MM.1S (cell line): ENCODE measurements around the gene MOB1A.

Source experiments
- DNase-seq: peaks from one replicate; pipeline ENCODE4 v3.0.0-alpha.2; 2015
- H2AFZ ChIP-seq: fragments of 300-600 bp; sonication (generic); 2 replicates; pipeline ENCODE4 v1.6.0; 2016; ENCODE audit warnings: antibody characterized with exemption, low read length
- H3F3A ChIP-seq: fragments of 300-600 bp; sonication (generic); 2 replicates; pipeline ENCODE4 v1.6.1; 2016; ENCODE audit warnings: mild to moderate bottlenecking, antibody characterized with exemption, low read length, moderate library complexity, mixed read lengths; ENCODE audit not compliant: insufficient read depth
- H3K27ac ChIP-seq: fragments of 300-600 bp; sonication (generic); 2 replicates; pipeline ENCODE4 v1.5.1; 2016; ENCODE audit warnings: mild to moderate bottlenecking, low read length
- H3K27me3 ChIP-seq: fragments of 300-600 bp; sonication (generic); replicated peaks from 2 replicates; pipeline ENCODE4 v1.6.0; 2016; ENCODE audit warnings: low read length; ENCODE audit not compliant: insufficient read depth
- H3K36me3 ChIP-seq: fragments of 300-600 bp; sonication (generic); replicated peaks from 2 replicates; pipeline ENCODE4 v1.6.1; 2016; ENCODE audit warnings: mild to moderate bottlenecking, low read length, mixed read lengths; ENCODE audit not compliant: insufficient read depth
- H3K4me1 ChIP-seq: fragments of 300-600 bp; sonication (generic); 2 replicates; pipeline ENCODE4 v1.6.1; 2016; ENCODE audit warnings: low read length, mixed read lengths
- H3K4me2 ChIP-seq: fragments of 300-600 bp; sonication (generic); 2 replicates; pipeline ENCODE4 v1.6.0; 2016; ENCODE audit warnings: low read depth, low read length
- H3K4me3 ChIP-seq: fragments of 300-600 bp; sonication (generic); 2 replicates; pipeline ENCODE4 v1.5.1; 2016; ENCODE audit warnings: low read length, mixed read lengths
- H3K79me2 ChIP-seq: fragments of 300-600 bp; sonication (generic); 2 replicates; pipeline ENCODE4 v1.6.1; 2016; ENCODE audit warnings: mixed run types, low read length, mixed read lengths
- H3K9ac ChIP-seq: fragments of 300-600 bp; sonication (generic); 2 replicates; pipeline ENCODE4 v1.6.1; 2016; ENCODE audit warnings: low read length, mixed read lengths
- H3K9me2 ChIP-seq: fragments of 300-600 bp; sonication (generic); replicated peaks from 2 replicates; pipeline ENCODE4 v1.6.1; 2016; ENCODE audit warnings: mild to moderate bottlenecking, low read length, mixed read lengths; ENCODE audit not compliant: insufficient read depth
- H3K9me3 ChIP-seq: fragments of 300-600 bp; sonication (generic); replicated peaks from 2 replicates; pipeline ENCODE4 v1.6.1; 2016; ENCODE audit warnings: mild to moderate bottlenecking, low read length, mixed read lengths; ENCODE audit not compliant: insufficient read depth
- H4K20me1 ChIP-seq: fragments of 300-600 bp; sonication (generic); 2 replicates; pipeline ENCODE4 v1.6.1; 2016; ENCODE audit warnings: mild to moderate bottlenecking, low read length, moderate library complexity, mixed read lengths; ENCODE audit not compliant: insufficient read depth
- CTCF ChIP-seq: fragments of 300-600 bp; sonication (generic); IDR thresholded peaks from 2 replicates; pipeline ENCODE4 v1.5.1; 2016; ENCODE audit warnings: antibody characterized with exemption, low read length, mixed read lengths
- EZH2 ChIP-seq: fragments of 300-600 bp; sonication (generic); optimal IDR thresholded peaks from 2 replicates; pipeline ENCODE3; 2017; ENCODE audit warnings: low read depth, mild to moderate bottlenecking, antibody characterized with exemption, low read length, mixed read lengths
- EZH2phosphoT487 ChIP-seq: fragments of 300-600 bp; sonication (generic); IDR thresholded peaks from 2 replicates; pipeline ENCODE4 v1.6.1; 2018; ENCODE audit warnings: antibody characterized with exemption, low read length

MOB1A gene

GRCh38 chr2:74164761-74165160 lies 13.9 kb downstream of the MOB1A start:
- H3K27ac ChIP-seq = no peak overlapping the region
- no peaks in the 10 kb centered on the region for H3F3A ChIP-seq
- TF ChIP-seq EZH2 = no peak
- TF ChIP-seq EZH2phosphoT487 = no peak
- no peak for TF ChIP-seq CTCF
- no peak overlapping the region for H2AFZ ChIP-seq
- H3K4me1 ChIP-seq = no peaks in the 10 kb centered on the region
- H3K4me2 ChIP-seq = no peak overlapping the region
- peaks cover 12% of the 10 kb centered on the region for H3K36me3 ChIP-seq
- no peaks in the 10 kb centered on the region for H3K27me3 ChIP-seq
- no peaks in the 10 kb centered on the region; the same call in 1 of the 2 replicates for H4K20me1 ChIP-seq
- no peak overlapping the region for H3K9ac ChIP-seq
- H3K79me2 ChIP-seq = peaks cover 73% of the 10 kb centered on the region
- no peaks in the 10 kb centered on the region for H3K9me3 ChIP-seq
- no peak overlapping the region for H3K4me3 ChIP-seq
- no peaks in the 10 kb centered on the region for H3K9me2 ChIP-seq
- DNase-seq = no peak

GRCh38 chr2:74162951-74163350 lies 15.7 kb downstream of the MOB1A start:
- no peak overlapping the region for H3K27ac ChIP-seq
- H3K4me3 ChIP-seq = no peak overlapping the region
- no peaks in the 10 kb centered on the region for H3K9me3 ChIP-seq
- H3K9me2 ChIP-seq = no peaks in the 10 kb centered on the region
- no peaks in the 10 kb centered on the region for H3K4me1 ChIP-seq
- no peaks in the 10 kb centered on the region for H3K27me3 ChIP-seq
- H3K36me3 ChIP-seq = peaks cover 3% of the 10 kb centered on the region; the same call in 1 of the 2 replicates
- TF ChIP-seq EZH2phosphoT487 (no peak), EZH2 (no peak), CTCF (no peak)
- H3K79me2 ChIP-seq = peaks cover 55% of the 10 kb centered on the region
- no peak overlapping the region for H3K9ac ChIP-seq
- no peak overlapping the region for H2AFZ ChIP-seq
- no peak for DNase-seq
- no peaks in the 10 kb centered on the region for H3F3A ChIP-seq
- H3K4me2 ChIP-seq = no peak overlapping the region
- no peaks in the 10 kb centered on the region; the same call in 1 of the 2 replicates for H4K20me1 ChIP-seq

GRCh38 chr2:74155830-74156229 lies 22.8 kb downstream of the MOB1A start:
- Histone ChIP-seq H2AFZ (no peak overlapping the region), H3F3A (peaks cover 12% of the 10 kb centered on the region; the same call in 1 of the 2 replicates), H3K4me2 (no peak overlapping the region), H3K9me2 (no peaks in the 10 kb centered on the region), H3K9me3 (no peaks in the 10 kb centered on the region), H3K27me3 (no peaks in the 10 kb centered on the region), H4K20me1 (no peaks in the 10 kb centered on the region; the same call in 1 of the 2 replicates), H3K27ac (no peak overlapping the region), H3K4me3 (no peak overlapping the region), H3K36me3 (peaks cover 10% of the 10 kb centered on the region; the same call in 1 of the 2 replicates), H3K4me1 (no peaks in the 10 kb centered on the region), H3K9ac (no peak overlapping the region), H3K79me2 (peaks cover 10% of the 10 kb centered on the region; the same call in 1 of the 2 replicates)
- TF ChIP-seq EZH2 = no peak
- no peak for TF ChIP-seq CTCF
- no peak for TF ChIP-seq EZH2phosphoT487
- DNase-seq = no peak
